ENCODE measurements around the gene OR2B2.

The OR2B2 gene

GRCh38 chr6:27893059-27893835, 18.9 kb downstream of the OR2B2 start:
- peak; percentile 84 to 85 for DNase-seq

- no peak for DNase-seq
Observed at GRCh38 chr6:27892649-27893058, 19.5 kb downstream of the OR2B2 start.

GRCh38 chr6:27891320-27891875, 20.8 kb downstream of the OR2B2 start:
- no peak for DNase-seq

GRCh38 chr6:27890445-27891319, 21.5 kb downstream of the OR2B2 start:
- peak; percentile 61 to 66 for DNase-seq

- no peak for DNase-seq
Observed at GRCh38 chr6:27889628-27890444, 22.4 kb downstream of the OR2B2 start.

- DNase-seq = no peak
Observed at GRCh38 chr6:27889275-27889627, 22.9 kb downstream of the OR2B2 start.

GRCh38 chr6:27888566-27888965, 23.6 kb downstream of the OR2B2 start:
- DNase-seq = no peak

GRCh38 chr6:27886073-27886472, 26.1 kb downstream of the OR2B2 start:
- DNase-seq = no peak

GRCh38 chr6:27883136-27883535, 29.1 kb downstream of the OR2B2 start:
- no peak for DNase-seq

GRCh38 chr6:27882624-27883023, 29.6 kb downstream of the OR2B2 start:
- DNase-seq = no peak

GRCh38 chr6:27879837-27880236, 32.4 kb downstream of the OR2B2 start:
- no peak for DNase-seq

GRCh38 chr6:27874016-27874415, 38.2 kb downstream of the OR2B2 start:
- no peak for DNase-seq

GRCh38 chr6:27873021-27873940, 38.9 kb downstream of the OR2B2 start:
- DNase-seq = peak; percentile 60 to 64

GRCh38 chr6:27872642-27873020, 39.6 kb downstream of the OR2B2 start:
- DNase-seq = peak in 1 of 2 donors; percentile 33

GRCh38 chr6:27871924-27872638, 40.1 kb downstream of the OR2B2 start:
- DNase-seq = peak; percentile 73 to 74

- no peak for DNase-seq
Observed at GRCh38 chr6:27870291-27870870, 41.8 kb downstream of the OR2B2 start.

- no peak for DNase-seq
Observed at GRCh38 chr6:27868311-27868710, 43.9 kb downstream of the OR2B2 start.

GRCh38 chr6:27867945-27868300, 44.3 kb downstream of the OR2B2 start:
- DNase-seq = no peak

GRCh38 chr6:27867051-27867944, 44.9 kb downstream of the OR2B2 start:
- DNase-seq = peak; percentile 76 to 85

Data from stimulated activated CD4-positive, alpha-beta T cell treated with anti-CD3 and anti-CD28 coated beads, Interleukin-2, amount 100 ng/mL, for 48 hours (primary cell).